K562 (cell line): Measurements from ENCODE around the gene BTN3A1. TPM values are rescaled to one million over a fixed set of nuclear protein-coding genes. Genes with fewer than 3 reads are reported as not detected.

Experiments used
- ATAC-seq: fragments of 200-7000 bp; cut with Tn5 transposase; 3 replicates; pipeline ENCODE4 v1.9.1; 2020; ENCODE audit warnings: moderate library complexity
- BruUV-seq: library from RNA; stranded (reverse); fragments of 400-500 nt; replicated peaks from 2 replicates; lab custom pipeline; 2021; lab: Mats Ljungman, UMichigan
- CTCF ChIA-PET: fragments of 300-600 bp; formaldehyde crosslinking; extraction: SDS; loops from one replicate; lab custom pipeline; 2021; ENCODE audit warnings: low intra/inter-chr PET ratio; lab: Yijun Ruan, JAX
- POLR2A ChIA-PET: fragments of 300-600, 350-650 bp; sonication (Branson Sonifier 250); formaldehyde crosslinking; extraction: SDS; loops from one replicate; lab custom pipeline; 2021; ENCODE audit warnings: antibody characterized with exemption, inconsistent platforms; lab: Yijun Ruan, JAX
- DNase-seq, 4 experiments: peaks; one replicate each; pipeline versions ENCODE4 v3.0.0 to v3.0.0-alpha.2; 2011 to 2018; ENCODE audit warnings: low spot score in 3 of 4, mixed read lengths in 3 of 4; ENCODE audit errors: extremely low read depth in 1 of 4
- FAIRE-seq: peaks from 2 replicates; lab custom pipeline; 2011; peaks lifted over from hg19 to GRCh38; lab: Jason Lieb, UNC
- H2AFZ ChIP-seq: 2 replicates; pipeline ENCODE4 v1.6.0; 2011; ENCODE audit warnings: low read depth, low read length, control low read depth, inconsistent platforms
- H3K27ac ChIP-seq: fragments of 200-600 bp; 3 replicates; pipeline ENCODE4 v1.8.0; 2011; ENCODE audit warnings: low read depth, mild to moderate bottlenecking, control low read depth, inconsistent platforms, low read length, moderate library complexity, mixed read lengths; ENCODE audit errors: extremely low read depth
- H3K27me3 ChIP-seq, 2 experiments: fragments of 300-600 bp in 1 of 2; 2 replicates in 1 of 2; 3 replicates in 1 of 2; pipeline versions ENCODE4 v1.6.0 to v1.8.0; 2011; ENCODE audit warnings: inconsistent platforms in 2 of 2, low read length in 2 of 2, mild to moderate bottlenecking in 1 of 2, mixed read lengths in 1 of 2, moderate library complexity in 1 of 2; ENCODE audit not compliant: control insufficient read depth in 2 of 2, insufficient read depth in 2 of 2
- H3K36me3 ChIP-seq: fragments of 300-600 bp; 3 replicates; pipeline ENCODE4 v1.8.0; 2011; ENCODE audit warnings: mild to moderate bottlenecking, low read length, inconsistent platforms; ENCODE audit not compliant: control insufficient read depth, insufficient read depth
- H3K4me1 ChIP-seq, 2 experiments: fragments of 200-600 bp in 1 of 2; replicated peaks in 1 of 2; 2 replicates in 1 of 2; 3 replicates in 1 of 2; pipeline versions ENCODE4 v1.5.1 to v1.8.0; 2011; ENCODE audit warnings: inconsistent platforms in 2 of 2, low read length in 2 of 2, mild to moderate bottlenecking in 1 of 2, mixed read lengths in 1 of 2, moderate library complexity in 1 of 2; ENCODE audit not compliant: control insufficient read depth in 2 of 2, insufficient read depth in 2 of 2
- H3K4me2 ChIP-seq: 2 replicates; pipeline ENCODE4 v1.6.1; 2011; ENCODE audit warnings: low read length, control low read depth, inconsistent platforms, mixed read lengths; ENCODE audit not compliant: insufficient read depth
- H3K4me3 ChIP-seq: fragments of 200-600 bp; sonication (generic), shearing (Covaris generic); 2 replicates; pipeline ENCODE4 v1.5.1; 2016; ENCODE audit warnings: control low read depth, inconsistent platforms
- H3K79me2 ChIP-seq: fragments of 200-600 bp; 3 replicates; pipeline ENCODE4 v1.8.0; 2011; ENCODE audit warnings: low read length, inconsistent platforms; ENCODE audit not compliant: control insufficient read depth, insufficient read depth
- H3K9ac ChIP-seq, 2 experiments: 2 replicates each; pipeline versions ENCODE4 v1.6.0 to v1.6.1; 2011; ENCODE audit warnings: low read depth in 2 of 2, low read length in 2 of 2, control low read depth in 1 of 2, inconsistent platforms in 1 of 2, mild to moderate bottlenecking in 1 of 2, mixed read lengths in 1 of 2; ENCODE audit not compliant: insufficient read depth in 1 of 2
- H3K9me1 ChIP-seq: one replicate; pipeline ENCODE4 v1.6.0; 2011; ENCODE audit warnings: inconsistent platforms, mild to moderate bottlenecking, low read length, moderate library complexity; ENCODE audit not compliant: control insufficient read depth, insufficient read depth
- H3K9me3 ChIP-seq: replicated peaks from 2 replicates; pipeline ENCODE4 v1.5.1; 2011; ENCODE audit warnings: low read depth, low read length, inconsistent platforms; ENCODE audit not compliant: control insufficient read depth, insufficient read depth
- H4K20me1 ChIP-seq: replicated peaks from 2 replicates; pipeline ENCODE4 v1.6.1; 2011; ENCODE audit warnings: low read length, inconsistent platforms, mixed read lengths; ENCODE audit not compliant: control insufficient read depth, insufficient read depth
- C11orf30 ChIP-seq: fragments of 450-650 bp; IDR thresholded peaks from 2 replicates; pipeline ENCODE4 v1.6.1; 2016; ENCODE audit warnings: low read depth, mild to moderate bottlenecking
- CCNT2 ChIP-seq: IDR thresholded peaks from 2 replicates; pipeline ENCODE4 v1.6.1; 2011; ENCODE audit warnings: borderline replicate concordance, low read depth, mild to moderate bottlenecking, moderate library complexity, mixed read lengths, low read length; ENCODE audit not compliant: insufficient read length; ENCODE audit errors: extremely low read depth
- CREB1 ChIP-seq, 2 experiments: sonication (generic) in 1 of 2; formaldehyde crosslinking in 1 of 2; IDR thresholded peaks; 2 replicates each; pipeline versions ENCODE4 v1.6.1 to v1.8.0; 2012 to 2022; ENCODE audit warnings: inconsistent platforms in 1 of 2, mild to moderate bottlenecking in 1 of 2, missing genetic modification reagents in 1 of 2, moderate library complexity in 1 of 2
- KAT8 ChIP-seq: fragments of 450-650 bp; IDR thresholded peaks from 2 replicates; pipeline ENCODE4 v1.6.1; 2016; ENCODE audit warnings: low read depth, mild to moderate bottlenecking
- MAFF ChIP-seq: IDR thresholded peaks from 2 replicates; pipeline ENCODE4 v1.6.1; 2012; ENCODE audit warnings: low read length, improper control_type of control experiment
- MAFG ChIP-seq: fragments of 450-650 bp; conservative IDR thresholded peaks from 2 replicates; pipeline ENCODE4 v1.6.1; 2016; ENCODE audit warnings: missing genetic modification characterization, missing compliant biosample characterization
- MAFK ChIP-seq: IDR thresholded peaks from 2 replicates; pipeline ENCODE4 v1.6.1; 2011; ENCODE audit warnings: low read length, improper control_type of control experiment
- RAD51 ChIP-seq: fragments of 450-650 bp; IDR thresholded peaks from 2 replicates; pipeline ENCODE4 v1.7.1; 2016; ENCODE audit warnings: low read depth, mild to moderate bottlenecking, borderline replicate concordance
- RFX7 ChIP-seq: fragments of 250-450 bp; sonication (Bioruptor Pico); IDR thresholded peaks from 2 replicates; pipeline ENCODE4 v1.5.1; 2021; ENCODE audit warnings: mild to moderate bottlenecking
- SREBF2 ChIP-seq: sonication (generic); formaldehyde crosslinking; IDR thresholded peaks from 2 replicates; pipeline ENCODE4 v1.4.0; 2020; ENCODE audit warnings: mild to moderate bottlenecking, missing genetic modification reagents
- TCFL5 ChIP-seq: fragments of 250-450 bp; sonication (Bioruptor Pico); conservative IDR thresholded peaks from 2 replicates; pipeline ENCODE4 v1.6.1; 2021; ENCODE audit warnings: mild to moderate bottlenecking, moderate library complexity, matching md5 sums
- TEAD1 ChIP-seq, 2 experiments: fragments of 450-650 bp in 1 of 2; sonication (generic) in 1 of 2; formaldehyde crosslinking; IDR thresholded peaks; 2 replicates each; pipeline versions ENCODE4 v1.4.0 to v1.8.0; 2020 to 2022; ENCODE audit warnings: mild to moderate bottlenecking in 2 of 2, missing genetic modification reagents in 1 of 2
- ZNF239 ChIP-seq: fragments of 250-450 bp; sonication (Bioruptor Pico); IDR thresholded peaks from 2 replicates; pipeline ENCODE4 v1.4.0; 2020; ENCODE audit warnings: mild to moderate bottlenecking
- ZNF316 ChIP-seq: fragments of 450-650 bp; IDR thresholded peaks from 2 replicates; pipeline ENCODE4 v1.6.1; 2016
- WGBS: fragments of 100-300 bp; shearing (Covaris generic); methylation state at CpG from one replicate; pipeline ENCODE4 v1.1.6; 2016; ENCODE audit warnings: low coverage, mixed read lengths; ENCODE audit not compliant: insufficient coverage; ENCODE audit errors: missing lambda C conversion rate; 5-methylcytosine and 5-hydroxymethylcytosine counted together
- in situ Hi-C: fragments of 300-500 bp; cut with MboI; formaldehyde crosslinking; loops from 4 replicates; pipeline ENCODE4 v1.15.0; 2018; ENCODE audit warnings: inconsistent platforms, mixed read lengths
- intact Hi-C: fragments of 100-400 bp; cut with micrococcal nuclease; formaldehyde crosslinking; loops from 2 replicates; pipeline ENCODE4 v1.14.2; 2022
- polyA plus RNA-seq, 8 experiments: library from polyadenylated mRNA; depleted of rRNA in 4 of 8; stranded (reverse) in 5 of 8; unstranded in 3 of 8; fragments of >200 nt; fragmentation: Nextera tagmentation in 2 of 8; fragmentation: Illumina TruSeq in 1 of 8; extraction: Ambion mirVana in 2 of 8; extraction: Trizol in 1 of 8; gene quantifications; 2 replicates each; pipeline versions ENCODE4 v1.2.1 to v1.2.3, GENCODE V29; 2011 to 2014; ENCODE audit warnings: inconsistent platforms in 1 of 8, missing spikeins in 1 of 8
- total RNA-seq, 7 experiments: library from RNA; depleted of rRNA in 6 of 7; stranded (reverse); fragments of >200 nt in 6 of 7; fragmentation: Illumina TruSeq in 2 of 7; extraction: Trizol in 2 of 7; gene quantifications; 2 replicates each; pipeline versions ENCODE4 v1.2.1 to v1.2.3, GENCODE V29; 2011 to 2021; ENCODE audit warnings: low replicate concordance in 1 of 7
- TF ChIP-seq, protein P1 (sequence below): sonication (generic); formaldehyde crosslinking; IDR thresholded peaks from 2 replicates; pipeline ENCODE4 v1.8.0; 2022; ENCODE audit warnings: mild to moderate bottlenecking, missing genetic modification reagents
- TF ChIP-seq, protein P2 (sequence below): fragments of 250-450 bp; sonication (Bioruptor Pico); IDR thresholded peaks from 2 replicates; pipeline ENCODE4 v1.5.0; 2020; ENCODE audit warnings: mild to moderate bottlenecking
- TF ChIP-seq, protein P3 (sequence below): fragments of 200-800 bp; sonication (Bioruptor generic); IDR thresholded peaks from 2 replicates; pipeline ENCODE4 v1.6.1; 2016; ENCODE audit warnings: missing genetic modification characterization, missing compliant biosample characterization

Gene BTN3A1
- total and polyA plus RNA-seq, 9 of the 15 experiments (the other 6 are each of a cell fraction or from before 2014, with no cell fraction given) = 0.84 to 8.5 (median 3.9) TPM

DNA sequence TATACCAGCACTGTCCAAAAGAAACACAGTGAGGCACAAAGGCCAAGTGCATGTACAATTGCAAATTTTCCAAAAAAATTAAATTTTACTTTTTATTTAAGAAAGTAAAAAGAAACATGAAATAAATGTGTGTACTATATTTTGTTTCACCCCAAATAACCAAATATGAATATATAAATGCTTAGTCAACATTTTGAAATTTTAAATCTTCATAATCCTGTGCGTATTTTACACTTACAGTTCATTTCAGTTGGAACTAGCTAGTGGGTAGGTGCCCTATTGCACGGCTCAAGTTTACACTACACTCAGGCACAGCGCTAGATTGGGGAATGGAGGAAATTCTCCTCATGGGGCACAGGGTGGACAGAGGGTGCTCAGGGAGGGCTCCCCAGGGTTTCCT is 20.3 kb downstream of the BTN3A1 start:
- in situ Hi-C loops = no loop called here
- Histone ChIP-seq H3K27me3 (no peaks in the 10 kb centered on the region), H4K20me1 (no peaks in the 10 kb centered on the region), H3K27ac (no peak overlapping the region), H3K36me3 (no peaks in the 10 kb centered on the region), H3K9ac (peak overlapping the region in 1 of 2 experiments; percentile 91; a peak in 2 of 4 replicates), H3K4me1 (peaks cover 13 to 17% of the 10 kb centered on the region in 2 experiments; a peak in 4 of 5 replicates), H2AFZ (peak overlapping the region; percentile 99; the same call in 1 of the 2 replicates), H3K4me2 (peak overlapping the region; percentile 96), H3K9me1 (no peaks in the 10 kb centered on the region), H3K79me2 (no peaks in the 10 kb centered on the region), H3K9me3 (no peaks in the 10 kb centered on the region), H3K4me3 (peak overlapping the region; percentile 75; the same call in 1 of the 2 replicates)
- FAIRE-seq (no peak), DNase-seq (no peak), ATAC-seq (no peak)
- 79% methylated on average over 3 of the region's 3 CpGs for WGBS
- ChIA-PET POLR2A (no interaction called here), CTCF (no interaction called here)
- BruUV-seq = no TSS peak
- intact Hi-C loops = no loop called here
- TF ChIP-seq CREB1 (IDR thresholded peaks at IDR 0.05) (no peak), CREB1 (CRISPR knock-in tag; IDR thresholded peaks at IDR 0.05) (no peak), RFX7 (CRISPR knock-in tag) (no peak), CCNT2 (no peak), MAFK (peak; percentile 52), ZNF316 (peak; percentile 92), TEAD1 (CRISPR knock-in tag; IDR thresholded peaks at IDR 0.05) (no peak), SREBF2 (CRISPR knock-in tag) (no peak), MAFG (tag) (peak; percentile 66), MAFF (peak; percentile 46; the same call in 1 of the 2 replicates), ZNF239 (CRISPR knock-in tag) (no peak), RAD51 (no peak), TCFL5 (CRISPR knock-in tag) (no peak), C11orf30 (peak; percentile 81), KAT8 (no peak)
- TF ChIP-seq, protein P1, sequence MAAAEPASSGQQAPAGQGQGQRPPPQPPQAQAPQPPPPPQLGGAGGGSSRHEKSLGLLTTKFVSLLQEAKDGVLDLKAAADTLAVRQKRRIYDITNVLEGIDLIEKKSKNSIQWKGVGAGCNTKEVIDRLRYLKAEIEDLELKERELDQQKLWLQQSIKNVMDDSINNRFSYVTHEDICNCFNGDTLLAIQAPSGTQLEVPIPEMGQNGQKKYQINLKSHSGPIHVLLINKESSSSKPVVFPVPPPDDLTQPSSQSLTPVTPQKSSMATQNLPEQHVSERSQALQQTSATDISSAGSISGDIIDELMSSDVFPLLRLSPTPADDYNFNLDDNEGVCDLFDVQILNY (CRISPR knock-in tag) = no peak
- TF ChIP-seq, protein P2, sequence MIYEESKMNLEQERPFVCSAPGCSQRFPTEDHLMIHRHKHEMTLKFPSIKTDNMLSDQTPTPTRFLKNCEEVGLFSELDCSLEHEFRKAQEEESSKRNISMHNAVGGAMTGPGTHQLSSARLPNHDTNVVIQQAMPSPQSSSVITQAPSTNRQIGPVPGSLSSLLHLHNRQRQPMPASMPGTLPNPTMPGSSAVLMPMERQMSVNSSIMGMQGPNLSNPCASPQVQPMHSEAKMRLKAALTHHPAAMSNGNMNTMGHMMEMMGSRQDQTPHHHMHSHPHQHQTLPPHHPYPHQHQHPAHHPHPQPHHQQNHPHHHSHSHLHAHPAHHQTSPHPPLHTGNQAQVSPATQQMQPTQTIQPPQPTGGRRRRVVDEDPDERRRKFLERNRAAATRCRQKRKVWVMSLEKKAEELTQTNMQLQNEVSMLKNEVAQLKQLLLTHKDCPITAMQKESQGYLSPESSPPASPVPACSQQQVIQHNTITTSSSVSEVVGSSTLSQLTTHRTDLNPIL = no peak
- TF ChIP-seq, protein P3, sequence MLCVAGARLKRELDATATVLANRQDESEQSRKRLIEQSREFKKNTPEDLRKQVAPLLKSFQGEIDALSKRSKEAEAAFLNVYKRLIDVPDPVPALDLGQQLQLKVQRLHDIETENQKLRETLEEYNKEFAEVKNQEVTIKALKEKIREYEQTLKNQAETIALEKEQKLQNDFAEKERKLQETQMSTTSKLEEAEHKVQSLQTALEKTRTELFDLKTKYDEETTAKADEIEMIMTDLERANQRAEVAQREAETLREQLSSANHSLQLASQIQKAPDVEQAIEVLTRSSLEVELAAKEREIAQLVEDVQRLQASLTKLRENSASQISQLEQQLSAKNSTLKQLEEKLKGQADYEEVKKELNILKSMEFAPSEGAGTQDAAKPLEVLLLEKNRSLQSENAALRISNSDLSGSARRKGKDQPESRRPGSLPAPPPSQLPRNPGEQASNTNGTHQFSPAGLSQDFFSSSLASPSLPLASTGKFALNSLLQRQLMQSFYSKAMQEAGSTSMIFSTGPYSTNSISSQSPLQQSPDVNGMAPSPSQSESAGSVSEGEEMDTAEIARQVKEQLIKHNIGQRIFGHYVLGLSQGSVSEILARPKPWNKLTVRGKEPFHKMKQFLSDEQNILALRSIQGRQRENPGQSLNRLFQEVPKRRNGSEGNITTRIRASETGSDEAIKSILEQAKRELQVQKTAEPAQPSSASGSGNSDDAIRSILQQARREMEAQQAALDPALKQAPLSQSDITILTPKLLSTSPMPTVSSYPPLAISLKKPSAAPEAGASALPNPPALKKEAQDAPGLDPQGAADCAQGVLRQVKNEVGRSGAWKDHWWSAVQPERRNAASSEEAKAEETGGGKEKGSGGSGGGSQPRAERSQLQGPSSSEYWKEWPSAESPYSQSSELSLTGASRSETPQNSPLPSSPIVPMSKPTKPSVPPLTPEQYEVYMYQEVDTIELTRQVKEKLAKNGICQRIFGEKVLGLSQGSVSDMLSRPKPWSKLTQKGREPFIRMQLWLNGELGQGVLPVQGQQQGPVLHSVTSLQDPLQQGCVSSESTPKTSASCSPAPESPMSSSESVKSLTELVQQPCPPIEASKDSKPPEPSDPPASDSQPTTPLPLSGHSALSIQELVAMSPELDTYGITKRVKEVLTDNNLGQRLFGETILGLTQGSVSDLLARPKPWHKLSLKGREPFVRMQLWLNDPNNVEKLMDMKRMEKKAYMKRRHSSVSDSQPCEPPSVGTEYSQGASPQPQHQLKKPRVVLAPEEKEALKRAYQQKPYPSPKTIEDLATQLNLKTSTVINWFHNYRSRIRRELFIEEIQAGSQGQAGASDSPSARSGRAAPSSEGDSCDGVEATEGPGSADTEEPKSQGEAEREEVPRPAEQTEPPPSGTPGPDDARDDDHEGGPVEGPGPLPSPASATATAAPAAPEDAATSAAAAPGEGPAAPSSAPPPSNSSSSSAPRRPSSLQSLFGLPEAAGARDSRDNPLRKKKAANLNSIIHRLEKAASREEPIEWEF (CRISPR knock-in tag) = no peak
